Frontal cortex (tissue), 1 donor: Measurements from ENCODE around the gene PRSS48. TPM values are rescaled to one million over a fixed set of nuclear protein-coding genes. Genes with fewer than 3 reads are reported as not detected.

Experiments
- small RNA-seq: library from RNA; depleted of rRNA; stranded (forward); fragments of <200 nt; gene quantifications from one replicate; pipeline ENCODE3, GENCODE V24; 2014
- total RNA-seq: library from RNA; depleted of rRNA; stranded (reverse); fragments of >200 nt; gene quantifications from one replicate; pipeline ENCODE4 v1.2.3, GENCODE V29; 2014

PRSS48 gene
- total RNA-seq, 1 donor from 2014 or later: not detected

Small RNA genes within 50 kb of the gene (small RNA-seq; reads per million reads assigned to genes)
- not detected for gene AC104819.2
- gene RNU6-1282P: not detected

Other genes with a start within 250 kb of the PRSS48 start
- 4,290 TPM for gene RPS3A, start 177.5 kb upstream of the PRSS48 start, total RNA-seq
- 8.2 TPM for gene SH3D19, start 48.4 kb downstream of the PRSS48 start, total RNA-seq
- 2.0 TPM for gene FHIP1A, start 132.0 kb downstream of the PRSS48 start, total RNA-seq